ENCODE measurements around the gene VPS13C.

VPS13C gene

GRCh38 chr15:61906961-61907752 lies 153.1 kb downstream of the VPS13C start:
- DNase-seq (ENCODE audit: low spot score) = no peak
- no peak for TF ChIP-seq CTCF (IDR thresholded peaks at IDR 0.05)
- Histone ChIP-seq H3K4me3 (no peak overlapping the region), H3K27ac (no peak overlapping the region)

GRCh38 chr15:61893146-61893545 lies 167.1 kb downstream of the VPS13C start:
- Histone ChIP-seq H3K4me3 (no peak overlapping the region), H3K27ac (no peak overlapping the region)
- no peak for DNase-seq (ENCODE audit: low spot score)
- no peak for TF ChIP-seq CTCF (IDR thresholded peaks at IDR 0.05)

- no peak for DNase-seq (ENCODE audit: low spot score)
- no peak overlapping the region for H3K4me3 ChIP-seq
- TF ChIP-seq CTCF (IDR thresholded peaks at IDR 0.05) = no peak
- no peak overlapping the region for H3K27ac ChIP-seq
These were observed 168.1 kb downstream of the VPS13C start for GRCh38 chr15:61892140-61892539.

- TF ChIP-seq CTCF (IDR thresholded peaks at IDR 0.05) = no peak
- Histone ChIP-seq H3K27ac (no peak overlapping the region), H3K4me3 (no peak overlapping the region)
- no peak for DNase-seq (ENCODE audit: low spot score)
These were observed 170.1 kb downstream of the VPS13C start for GRCh38 chr15:61890106-61890505.

GRCh38 chr15:61889706-61890105 lies 170.5 kb downstream of the VPS13C start:
- no peak overlapping the region for H3K4me3 ChIP-seq
- no peak overlapping the region for H3K27ac ChIP-seq
- TF ChIP-seq CTCF (IDR thresholded peaks at IDR 0.05) = no peak
- no peak for DNase-seq (ENCODE audit: low spot score)

GRCh38 chr15:61888074-61888780 lies 172.0 kb downstream of the VPS13C start:
- DNase-seq (ENCODE audit: low spot score) = no peak
- no peak for TF ChIP-seq CTCF (IDR thresholded peaks at IDR 0.05)
- H3K4me3 ChIP-seq = no peak overlapping the region

GRCh38 chr15:61880084-61880483 lies 180.2 kb downstream of the VPS13C start:
- no peak overlapping the region for H3K4me3 ChIP-seq
- no peak for TF ChIP-seq CTCF (IDR thresholded peaks at IDR 0.05)
- H3K27ac ChIP-seq = no peak overlapping the region
- DNase-seq (ENCODE audit: low spot score) = no peak

More at GRCh38 chr15:61888074-61888780, 172.0 kb downstream of the VPS13C start:
- no peak overlapping the region for H3K27ac ChIP-seq
